Mucosa of gallbladder (tissue), 1 donor: ENCODE results near the gene RTN4IP1. TPM values are rescaled to one million over a fixed set of nuclear protein-coding genes. Genes with fewer than 3 reads are reported as not detected.
"Not testable (repeated sequence)": the region's sequence is repeated elsewhere in the genome, so short reads cannot be mapped to it uniquely, and the experiment has no call there.

ENCODE experiments used
- DNase-seq: peaks from one replicate; pipeline ENCODE4 v3.0.0-alpha.2; 2020; ENCODE audit warnings: low spot score
- total RNA-seq: library from RNA; stranded (reverse); gene quantifications from one replicate; pipeline ENCODE4 v1.2.1, GENCODE V29; 2021
- donor health status: DM: no; HTN: no; CAD: no.

The RTN4IP1 gene
- total RNA-seq, 1 donor from 2014 or later, result 5.8 TPM

- no peak for DNase-seq
Measured at GRCh38 chr6:106586815-106587415, 42.4 kb downstream of the RTN4IP1 start.

DNA sequence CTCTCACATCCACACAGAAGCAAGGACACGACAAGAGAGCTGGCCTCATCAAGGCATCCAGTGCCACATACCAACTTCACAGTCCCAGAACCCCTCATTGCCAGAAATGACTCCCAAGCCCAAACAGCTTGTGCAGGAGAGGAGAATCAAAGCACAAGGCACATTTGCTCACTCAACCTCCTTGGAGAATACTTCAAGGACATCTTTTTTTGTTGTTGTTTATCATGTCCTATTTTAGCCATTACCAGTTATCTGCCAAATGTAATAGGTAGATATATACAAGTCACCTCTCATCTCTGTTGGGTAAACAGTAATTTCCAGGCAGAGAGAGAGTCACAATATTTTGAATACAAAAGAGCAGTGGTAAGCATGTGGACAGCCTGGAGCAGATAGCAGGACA, 47.8 kb downstream of the RTN4IP1 start:
- no peak for DNase-seq

- no peak for DNase-seq
Measured at GRCh38 chr6:106579281-106579680, 50.0 kb downstream of the RTN4IP1 start.

DNA sequence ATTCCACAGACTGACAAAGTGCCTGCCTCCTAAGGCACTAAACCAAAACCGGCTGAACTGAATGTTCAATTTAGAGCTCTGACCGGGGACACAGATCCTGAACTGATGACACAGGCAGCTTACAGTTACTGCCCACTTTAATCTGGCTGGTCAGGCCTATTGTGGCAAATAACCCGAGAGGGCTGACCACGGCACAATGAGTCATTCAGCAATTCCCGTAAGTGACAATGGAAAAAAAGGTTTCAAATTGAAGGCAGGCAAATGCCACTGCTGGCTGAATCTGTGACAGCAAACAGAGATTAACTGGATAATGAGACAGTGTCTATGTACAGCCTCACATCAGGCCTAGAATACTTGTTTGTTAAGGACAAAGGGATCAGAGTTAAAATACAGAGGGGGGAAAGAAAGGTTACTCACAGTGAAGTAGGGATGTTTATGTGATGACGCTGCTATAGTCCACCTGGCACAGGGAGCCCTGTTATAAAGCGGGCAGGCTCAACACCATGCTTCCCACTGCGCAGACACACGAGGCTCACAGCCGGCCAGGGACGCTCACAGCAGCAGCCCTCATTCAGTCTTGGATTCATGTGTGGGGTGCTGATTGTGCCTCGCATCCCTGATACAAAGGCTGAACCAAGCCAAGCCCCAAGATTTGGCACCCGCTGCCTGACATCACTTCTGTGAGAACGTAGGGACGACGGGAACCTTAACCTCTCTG, 54.4 kb downstream of the RTN4IP1 start:
- peak; percentile 13 for DNase-seq

DNA sequence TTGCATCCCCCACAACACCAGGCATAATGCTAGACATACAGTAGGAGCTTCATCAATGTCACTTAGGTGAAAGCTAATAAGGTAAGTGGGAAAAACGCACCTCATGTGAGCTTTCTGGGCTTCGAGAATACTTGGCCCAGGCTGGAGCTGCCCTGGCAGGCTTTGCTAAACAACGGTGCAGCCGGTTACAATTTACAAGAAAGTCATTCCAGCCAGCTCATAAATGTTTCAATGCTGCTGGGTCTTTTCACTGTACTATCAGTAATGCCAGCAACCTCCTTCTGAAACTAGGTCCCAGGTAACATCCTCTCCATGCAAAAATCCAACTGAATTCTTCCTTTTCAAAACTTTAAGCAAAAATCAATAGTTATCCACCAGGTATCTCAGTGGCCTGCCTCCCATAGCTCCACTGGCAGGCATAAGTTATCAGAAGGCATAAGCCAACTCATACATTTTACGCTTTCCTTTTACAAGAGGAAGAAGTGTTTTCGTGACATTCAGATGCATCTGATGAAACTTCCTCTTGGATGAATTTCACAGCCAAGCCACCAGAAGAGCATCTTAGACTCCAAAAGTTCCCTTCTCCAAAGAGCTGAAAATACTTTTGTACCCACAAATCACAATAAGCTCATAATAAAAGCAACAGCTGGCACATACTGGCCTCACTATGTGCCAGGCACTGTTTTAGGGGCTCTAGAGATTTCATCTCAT, 56.3 kb downstream of the RTN4IP1 start:
- no peak for DNase-seq

- no peak for DNase-seq
Measured at GRCh38 chr6:106572436-106572835, 56.9 kb downstream of the RTN4IP1 start.

- DNase-seq, result no peak
Measured at GRCh38 chr6:106569428-106569827, 59.9 kb downstream of the RTN4IP1 start.

GRCh38 chr6:106568530-106568929, 60.8 kb downstream of the RTN4IP1 start:
- DNase-seq, result no peak

GRCh38 chr6:106564476-106564875, 64.8 kb downstream of the RTN4IP1 start:
- DNase-seq, result no peak

DNA sequence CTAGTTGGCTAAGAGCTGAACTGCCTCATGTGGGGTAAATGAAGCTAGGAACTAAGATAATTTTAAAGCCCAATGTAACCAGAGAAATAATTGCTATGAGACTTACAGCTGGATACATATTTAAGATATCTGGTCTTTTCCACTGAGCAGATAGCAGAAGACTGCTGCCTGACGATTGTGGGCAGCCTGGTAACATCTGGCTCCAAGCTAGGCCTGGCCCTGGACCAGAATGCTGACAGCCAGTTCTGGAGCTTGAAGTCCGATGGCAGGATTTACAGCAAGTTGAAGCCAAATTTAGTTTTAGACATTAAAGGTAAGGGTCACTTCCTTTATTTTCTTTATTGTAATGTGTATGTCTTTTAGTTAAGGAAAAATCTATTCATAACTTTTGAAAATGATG, 65.7 kb downstream of the RTN4IP1 start:
- DNase-seq, result no peak

DNA sequence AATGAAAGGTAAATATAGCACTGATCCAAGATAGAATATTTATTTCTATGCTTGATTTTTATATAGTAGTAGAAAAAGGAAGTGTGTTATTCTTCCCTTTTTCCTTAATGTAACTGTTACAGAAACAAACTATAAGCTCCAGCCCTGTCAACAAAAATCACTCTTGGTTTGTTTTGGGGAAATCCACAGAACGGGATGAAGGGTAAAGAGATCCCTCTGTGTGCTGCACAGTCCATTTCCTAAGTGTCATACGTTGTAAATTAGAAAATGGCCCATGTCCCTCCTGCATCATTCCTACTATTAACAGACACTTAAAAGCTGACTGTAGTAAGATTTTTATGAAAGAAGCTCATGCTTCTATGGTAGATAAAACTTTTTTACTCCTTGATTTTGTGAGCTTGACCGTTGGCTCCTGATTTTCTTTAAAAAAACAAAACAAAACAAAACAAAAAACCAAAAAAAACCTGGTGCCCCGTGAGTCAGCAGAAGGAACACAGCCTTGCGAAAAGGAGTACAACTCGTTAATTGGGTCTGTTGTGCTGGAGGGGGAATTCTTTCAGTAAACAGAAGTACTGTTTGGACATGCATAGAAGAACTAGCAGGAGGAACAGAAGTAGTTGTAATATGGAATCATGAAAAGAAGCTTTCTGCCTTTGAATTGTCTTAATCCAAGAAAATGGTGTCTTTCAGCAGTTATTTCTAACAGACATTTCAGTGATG, 67.5 kb downstream of the RTN4IP1 start:
- no peak for DNase-seq

- DNase-seq, result no peak
Measured at GRCh38 chr6:106560996-106561685, 68.2 kb downstream of the RTN4IP1 start.

- not testable (repeated sequence) for DNase-seq
Measured at GRCh38 chr6:106559659-106560058, 69.6 kb downstream of the RTN4IP1 start.

GRCh38 chr6:106558364-106558763, 70.9 kb downstream of the RTN4IP1 start:
- DNase-seq, result no peak

GRCh38 chr6:106557837-106558236, 71.5 kb downstream of the RTN4IP1 start:
- DNase-seq, result no peak

GRCh38 chr6:106556368-106556960, 72.8 kb downstream of the RTN4IP1 start:
- DNase-seq, result no peak

DNA sequence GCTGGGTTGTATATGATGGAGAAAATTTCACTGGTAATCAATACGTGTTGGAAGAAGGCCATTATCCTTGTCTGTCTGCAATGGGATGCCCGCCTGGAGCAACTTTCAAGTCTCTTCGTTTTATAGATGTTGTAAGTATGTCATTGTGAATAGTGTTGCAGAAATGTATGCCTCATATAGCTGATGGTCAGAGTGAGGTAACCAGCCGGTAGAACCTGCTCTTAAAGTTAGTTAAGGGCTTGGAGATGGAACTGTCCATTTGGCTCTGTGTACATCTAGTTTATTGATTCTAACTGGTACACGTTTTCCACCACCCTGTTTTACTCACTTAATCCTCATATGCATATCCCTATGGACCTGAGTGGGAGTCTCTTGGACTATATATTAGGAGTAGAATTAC, 73.5 kb downstream of the RTN4IP1 start:
- no peak for DNase-seq

- DNase-seq, result no peak
Measured at GRCh38 chr6:106553440-106553839, 75.9 kb downstream of the RTN4IP1 start.

- DNase-seq, result no peak
Measured at GRCh38 chr6:106551155-106551554, 78.1 kb downstream of the RTN4IP1 start.

GRCh38 chr6:106549521-106549920, 79.8 kb downstream of the RTN4IP1 start:
- no peak for DNase-seq

- DNase-seq, result not testable (repeated sequence)
Measured at GRCh38 chr6:106548926-106549455, 80.3 kb downstream of the RTN4IP1 start.
